Activated CD4-positive, alpha-beta T cell treated with anti-CD3 and anti-CD28 coated beads for 24 hours (primary cell): Measurements from ENCODE around the gene TNS1.

Experiments
- DNase-seq, 2 donors: peaks; one replicate each; pipeline ENCODE4 v3.0.0-alpha.2; 2020; ENCODE audit warnings: low read depth in 2 of 2

TNS1 gene

DNA sequence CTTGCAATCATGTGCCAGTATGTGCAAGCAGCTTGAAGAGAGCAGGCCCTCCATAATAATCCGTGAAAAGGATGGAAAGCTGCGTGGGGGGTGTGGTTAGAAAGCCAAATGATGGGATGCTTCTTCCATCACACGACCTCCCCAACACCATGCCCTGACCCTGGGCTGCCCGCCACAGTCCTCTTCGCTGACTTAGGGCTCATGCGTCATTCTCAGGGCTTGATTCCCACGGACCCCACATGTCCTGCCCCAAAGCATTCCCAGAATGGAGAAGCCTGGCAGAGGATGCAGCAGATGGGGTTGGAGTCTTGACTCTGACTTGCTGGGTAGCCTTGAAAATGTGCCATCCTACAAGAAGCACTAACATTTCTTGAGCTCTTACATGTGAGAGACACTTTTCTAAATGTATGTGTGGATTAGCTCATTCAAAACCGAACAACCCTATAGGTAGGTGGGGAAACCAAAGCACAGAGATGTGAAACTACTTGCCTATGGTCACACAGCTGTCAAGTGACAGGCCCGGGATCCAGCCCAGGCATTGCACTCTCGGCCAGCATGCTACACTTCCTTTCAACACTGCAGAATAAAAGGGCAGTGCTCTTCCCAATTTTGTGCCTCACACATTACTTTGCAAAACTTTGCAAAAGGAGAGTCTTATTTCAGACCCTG is 3.7 kb downstream of the TNS1 start:
- no peak for DNase-seq

GRCh38 chr2:217997510-217997909 is 5.3 kb downstream of the TNS1 start:
- DNase-seq: no peak

DNA sequence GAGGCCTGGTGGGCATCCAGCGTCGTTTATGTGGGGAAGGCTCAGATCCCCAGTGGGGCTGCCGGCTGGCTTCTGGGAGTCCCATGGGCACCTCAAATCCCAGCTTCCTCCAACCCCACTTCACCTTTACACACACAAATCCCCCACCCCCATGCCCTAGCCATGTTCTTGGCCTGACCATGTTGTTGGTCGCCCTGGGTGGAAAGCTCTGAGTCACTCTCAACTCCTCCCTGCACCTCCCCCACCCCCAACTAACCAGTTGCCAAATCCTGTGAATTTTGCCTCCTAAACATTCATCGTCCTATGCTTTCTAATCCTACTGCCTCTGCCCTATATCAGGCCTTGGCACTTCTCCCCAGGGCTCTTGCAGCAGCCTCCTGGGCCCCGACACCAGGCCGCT is 6.4 kb downstream of the TNS1 start:
- DNase-seq: no peak

- no peak for DNase-seq
Measured at GRCh38 chr2:217995731-217996231, 7.0 kb downstream of the TNS1 start.

DNA sequence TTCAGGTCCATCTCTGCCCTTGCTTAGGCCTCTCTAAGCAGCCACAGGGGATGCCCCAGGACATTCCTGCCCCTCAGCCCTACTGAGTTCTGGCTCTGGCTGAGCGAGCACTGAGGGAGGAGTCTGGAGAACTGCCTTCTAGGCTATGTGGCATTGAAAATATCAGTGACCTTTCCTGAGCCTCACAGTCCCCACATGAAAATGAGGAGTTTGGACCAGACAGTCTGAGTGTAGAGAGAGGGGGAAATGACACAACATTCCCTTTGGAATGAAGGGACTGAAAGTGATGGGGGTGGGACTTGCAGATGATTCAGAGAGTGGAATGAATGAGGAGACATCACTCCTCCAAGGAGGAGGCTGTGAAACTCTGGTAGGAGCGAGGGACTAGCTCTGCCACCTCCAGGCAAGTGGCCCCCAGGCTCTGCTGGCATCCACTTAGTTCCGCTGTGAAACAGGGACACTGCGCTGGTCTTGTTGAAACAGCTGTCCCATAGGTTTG is 8.0 kb downstream of the TNS1 start:
- DNase-seq: no peak

DNA sequence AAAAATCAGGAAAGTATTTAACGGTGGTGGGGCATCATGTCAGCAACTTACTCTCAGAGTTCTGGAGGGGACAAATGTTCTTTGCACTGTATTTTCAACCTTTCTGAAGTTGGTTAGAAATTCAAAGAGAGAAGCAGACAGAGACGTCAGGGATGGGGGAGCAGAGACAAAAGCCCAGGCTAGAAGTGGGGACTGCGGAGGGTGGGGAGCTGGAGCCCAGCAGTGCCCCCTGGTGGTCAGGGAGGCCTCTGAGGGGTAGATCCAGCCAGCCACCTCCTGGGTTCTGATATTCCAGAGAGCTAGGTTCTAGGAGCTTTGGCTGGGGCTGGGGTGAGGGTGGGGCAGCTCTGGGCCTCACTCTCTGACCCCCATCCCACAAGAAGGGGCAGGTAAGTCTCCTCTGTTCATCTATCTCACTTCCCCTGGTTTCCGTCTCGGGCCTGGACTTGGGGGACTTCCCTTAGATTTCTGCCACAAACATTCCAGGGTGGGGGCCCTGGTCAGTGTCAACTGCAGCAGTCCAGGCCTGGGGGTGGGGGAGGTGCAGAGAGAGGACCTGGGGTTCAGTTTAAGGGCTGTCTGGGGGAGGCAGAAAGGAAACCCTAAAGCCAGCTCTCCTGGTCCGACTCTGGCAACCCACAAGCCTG is 8.9 kb downstream of the TNS1 start:
- DNase-seq: peak; percentile 40 to 46

GRCh38 chr2:217993138-217993537 is 9.7 kb downstream of the TNS1 start:
- DNase-seq: no peak

GRCh38 chr2:217992061-217992460 is 10.7 kb downstream of the TNS1 start:
- no peak for DNase-seq

- DNase-seq: no peak
Measured at GRCh38 chr2:217990791-217991465, 11.9 kb downstream of the TNS1 start.

DNA sequence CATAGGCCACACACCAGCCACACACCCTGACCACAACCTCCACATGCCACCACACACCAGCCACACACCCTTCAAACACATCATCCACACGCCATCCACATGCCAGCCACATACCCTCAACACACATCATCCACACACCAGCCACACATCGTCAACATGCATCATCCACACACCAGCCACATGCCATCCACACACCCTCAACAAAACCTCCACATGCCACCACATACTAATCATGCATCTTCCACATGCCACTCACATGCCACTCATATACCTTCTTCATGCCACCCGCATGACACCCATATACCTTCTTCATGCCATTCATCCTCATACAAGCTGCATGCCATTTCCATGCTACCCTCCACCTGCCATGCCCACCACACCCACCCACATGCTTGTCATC is 12.4 kb downstream of the TNS1 start:
- no peak for DNase-seq

DNA sequence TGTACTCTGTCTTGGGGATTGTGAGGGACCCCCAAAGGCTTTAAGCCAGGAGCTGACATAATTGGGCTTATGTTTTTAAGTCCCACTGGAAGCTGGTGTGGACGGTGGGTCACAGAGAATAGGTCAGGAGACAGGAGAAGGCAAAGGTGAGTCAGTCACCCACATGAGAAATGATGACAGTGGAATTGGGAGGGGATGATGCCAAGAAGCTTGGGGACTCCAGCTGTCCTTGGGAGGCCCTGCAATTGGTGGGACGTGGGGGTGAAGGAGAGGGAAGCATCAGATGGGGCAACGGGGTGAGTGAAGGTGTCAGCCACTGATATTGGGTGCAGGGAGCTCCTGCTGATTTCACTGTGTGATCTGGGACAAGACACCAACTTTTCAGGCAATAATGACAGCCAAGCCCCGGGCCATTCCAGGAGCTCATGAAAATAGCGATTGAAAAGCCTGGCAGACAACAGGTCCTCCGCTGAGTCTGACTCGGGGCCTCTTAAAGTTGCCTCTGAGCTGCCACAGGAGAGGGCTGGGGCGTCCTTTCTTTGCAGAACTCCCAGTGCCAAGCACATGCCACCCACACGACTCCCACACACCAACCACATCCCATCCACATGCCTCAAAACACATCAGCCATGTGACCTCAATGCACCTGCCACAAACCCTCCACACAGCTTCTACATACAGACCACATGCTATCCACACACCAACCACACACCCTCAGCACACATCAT is 13.4 kb downstream of the TNS1 start:
- no peak for DNase-seq

DNA sequence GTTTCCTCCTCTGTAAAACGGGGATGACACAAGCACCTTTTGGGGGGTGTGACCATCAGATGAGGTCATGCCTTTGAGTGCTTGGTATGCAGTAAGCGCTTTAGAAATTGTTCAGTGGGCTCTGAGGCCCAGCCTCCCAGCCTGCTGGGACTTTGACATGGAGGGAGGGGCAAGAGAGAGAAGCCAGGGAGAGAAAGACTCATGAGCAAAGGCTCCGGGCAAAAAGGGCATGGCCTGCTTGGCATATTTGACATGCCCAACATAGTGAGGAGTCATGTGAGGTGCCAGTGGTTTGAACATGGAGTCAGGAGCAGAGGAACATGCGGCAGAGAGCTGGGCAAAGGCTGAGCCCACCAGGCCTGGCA is 14.0 kb downstream of the TNS1 start:
- DNase-seq: no peak

DNA sequence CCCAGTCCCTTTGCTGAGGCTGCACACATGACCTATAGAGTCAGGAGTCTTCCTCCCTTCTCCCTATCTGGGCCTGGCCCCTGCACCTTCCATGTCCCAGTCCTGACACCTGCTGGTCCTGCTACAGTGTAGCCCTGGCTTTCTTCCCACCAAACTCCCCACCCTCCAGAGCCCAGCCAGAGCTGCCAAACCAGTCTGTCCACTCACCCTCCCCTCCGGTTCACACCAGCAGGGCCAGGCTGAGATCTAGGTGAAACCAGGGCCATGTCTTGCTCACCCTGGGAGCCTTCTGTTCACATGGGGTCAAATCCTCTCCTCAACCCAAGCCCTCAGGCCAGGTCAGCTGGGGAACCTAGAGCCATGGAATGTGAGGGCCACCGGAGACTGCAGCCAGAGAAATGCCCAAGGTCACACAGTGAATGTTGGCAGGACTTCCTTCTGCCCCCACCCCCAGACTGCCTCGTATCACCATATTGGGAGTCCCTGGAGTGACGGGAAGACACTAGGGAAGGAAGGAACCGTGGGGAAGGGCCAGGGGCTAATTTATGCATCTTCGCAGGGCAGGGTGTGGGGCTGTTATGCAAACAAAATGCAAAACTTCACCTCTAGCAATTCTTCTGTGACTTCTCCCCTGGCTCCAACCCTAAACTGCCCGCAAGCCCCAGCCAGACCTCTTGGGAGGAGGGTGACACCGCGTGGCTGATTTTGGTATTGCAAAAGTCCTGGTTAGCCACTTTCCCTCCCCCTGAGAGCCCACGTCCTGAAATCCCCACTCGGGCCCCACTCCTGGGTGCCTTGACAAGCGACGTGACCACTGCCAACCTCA is 14.6 kb downstream of the TNS1 start:
- peak; percentile 47 to 75 for DNase-seq

GRCh38 chr2:217987391-217987790 is 15.4 kb downstream of the TNS1 start:
- no peak for DNase-seq

DNA sequence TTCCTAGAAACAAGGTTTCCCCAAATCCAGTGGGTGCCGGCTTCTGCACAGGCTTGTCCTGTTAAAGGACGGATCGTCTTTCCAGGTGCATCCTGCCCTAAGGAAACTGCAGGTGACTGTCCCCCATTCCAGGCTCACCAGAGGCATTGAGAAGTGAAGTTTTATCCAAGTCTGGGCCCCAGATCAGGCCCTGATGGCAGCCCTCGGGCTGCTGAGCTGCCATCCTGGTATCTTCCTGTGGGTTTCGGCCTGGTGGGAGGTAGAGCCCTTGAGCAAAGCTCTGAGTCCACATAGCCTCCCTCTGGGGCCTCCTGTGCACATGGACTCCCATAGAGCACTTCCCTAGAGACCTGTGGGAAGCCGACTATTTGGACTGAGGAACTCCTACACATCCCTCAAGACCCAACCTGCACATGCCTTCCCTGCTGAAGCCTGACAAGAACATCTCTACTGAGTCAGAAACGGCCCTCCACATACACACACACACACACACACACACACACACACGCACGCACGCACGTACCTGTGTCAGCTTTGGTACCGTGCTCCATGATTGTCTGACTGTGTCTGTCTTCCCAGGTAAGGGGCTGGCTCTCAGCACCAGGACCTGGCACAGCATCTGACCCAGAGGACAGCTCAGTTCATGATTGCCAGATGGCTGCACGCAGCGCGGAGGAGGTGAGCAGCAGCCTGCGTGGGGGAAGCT is 16.4 kb downstream of the TNS1 start:
- no peak for DNase-seq

- DNase-seq: no peak
Measured at GRCh38 chr2:217983276-217984233, 19.2 kb downstream of the TNS1 start.

GRCh38 chr2:217981971-217982370 is 20.8 kb downstream of the TNS1 start:
- no peak for DNase-seq

GRCh38 chr2:217981084-217981730 is 21.6 kb downstream of the TNS1 start:
- no peak for DNase-seq

GRCh38 chr2:217980591-217980990 is 22.2 kb downstream of the TNS1 start:
- DNase-seq: no peak
